ENCODE data around the gene PELI1.

The PELI1 gene

DNA sequence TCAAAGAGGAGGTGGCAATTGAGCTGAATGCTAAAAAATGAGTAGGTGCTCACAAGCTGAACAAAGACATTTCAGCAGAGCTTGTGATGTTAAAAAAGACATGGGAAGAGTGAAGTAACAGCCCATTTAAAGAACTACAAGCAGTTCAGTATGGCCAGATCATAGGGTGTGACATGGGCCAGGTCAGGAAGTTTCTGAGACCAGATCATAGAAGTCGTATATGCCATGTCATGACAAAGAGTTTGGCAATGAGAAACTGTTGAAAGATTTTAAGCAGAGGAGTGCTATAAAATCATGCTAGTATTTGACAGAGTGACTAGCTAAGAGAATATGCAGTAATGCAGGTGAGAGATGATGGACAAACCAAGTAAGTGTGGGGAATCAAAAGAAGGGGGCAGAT lies 7.3 kb upstream of the PELI1 start:
- DNase-seq = no peak

DNA sequence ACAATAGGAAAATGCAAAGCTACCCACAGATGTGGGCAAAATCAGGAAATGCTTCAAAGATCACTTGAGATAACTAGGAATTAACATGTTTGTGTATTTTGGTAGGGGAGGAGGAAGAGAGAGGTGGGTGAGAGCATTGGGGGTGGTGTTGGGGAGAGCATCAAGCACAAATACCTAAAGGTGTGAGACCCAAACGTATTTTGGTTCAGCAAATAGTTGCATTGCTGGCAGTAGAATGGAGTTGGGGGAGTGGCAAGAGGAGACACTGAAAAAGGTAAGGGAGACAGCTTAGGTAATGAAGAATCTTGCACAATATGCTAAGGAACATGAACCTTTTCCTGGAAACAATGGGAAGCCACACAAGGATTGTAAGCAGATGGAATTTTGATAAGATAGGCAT lies 1.5 kb upstream of the PELI1 start:
- peak in 1 of 2 donors; percentile 39 for DNase-seq

DNA sequence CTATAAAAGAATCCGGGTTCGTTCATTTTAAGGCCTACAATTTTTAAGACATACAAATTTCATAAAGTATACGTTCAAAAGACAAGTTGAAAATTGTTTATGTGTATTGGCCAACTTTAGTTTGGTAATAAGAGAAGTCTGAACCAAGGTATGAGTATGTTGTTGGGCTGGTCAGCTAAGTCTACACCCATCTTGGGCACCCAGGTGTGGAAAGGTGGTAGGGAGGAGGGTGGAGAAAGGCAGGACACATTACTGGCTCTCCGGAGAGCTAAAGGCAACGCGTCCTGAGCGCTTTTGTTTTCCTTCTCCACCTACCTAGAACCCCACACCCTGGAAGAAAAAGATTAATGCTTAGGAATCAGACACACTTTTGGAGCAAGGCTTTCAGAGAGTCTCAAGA lies 899 bp upstream of the PELI1 start:
- no peak for DNase-seq

DNA sequence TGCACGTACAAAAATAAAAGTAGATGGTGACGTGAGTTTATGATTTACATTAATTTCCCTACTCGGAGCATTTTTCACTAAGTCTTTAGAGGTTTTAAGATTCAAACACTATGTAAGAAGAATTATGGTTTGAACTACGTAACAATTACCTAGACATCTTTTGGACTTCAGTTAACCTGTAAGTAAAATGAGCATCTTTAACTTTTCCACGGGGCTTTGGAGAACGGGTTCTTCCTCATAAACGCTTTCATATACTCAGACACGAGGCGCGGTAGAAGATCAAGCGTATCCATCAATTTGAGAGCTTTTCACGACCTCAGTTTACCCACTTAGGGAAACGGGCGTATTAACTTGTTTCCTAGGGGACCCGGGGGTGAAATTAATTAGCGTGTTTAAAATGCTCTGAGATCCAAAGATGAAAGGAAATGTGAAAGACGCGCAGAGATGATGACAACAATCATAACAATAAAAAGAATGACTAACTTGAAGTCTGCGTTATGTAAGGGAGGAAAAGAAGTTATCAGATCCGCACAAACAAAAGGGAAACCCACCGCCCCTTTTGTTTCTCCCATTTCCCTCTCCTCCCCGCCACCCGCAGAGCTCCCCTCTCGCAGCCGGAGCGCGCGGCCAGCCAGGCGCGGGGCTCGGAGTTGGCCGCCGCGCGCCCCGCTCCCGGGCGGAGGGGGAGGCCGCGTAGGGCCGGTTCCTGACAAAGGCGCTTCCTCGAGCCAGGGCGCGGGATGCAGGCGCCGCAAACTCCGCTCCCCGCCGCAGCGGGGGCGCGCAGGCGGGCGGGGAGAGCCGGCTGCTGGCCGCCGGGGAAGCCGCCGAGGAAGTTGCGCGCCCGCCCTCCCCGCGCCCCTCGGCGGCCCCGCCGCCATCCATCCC lies 807 bp downstream of the PELI1 start:
- DNase-seq = peak; percentile 13 to 51

DNA sequence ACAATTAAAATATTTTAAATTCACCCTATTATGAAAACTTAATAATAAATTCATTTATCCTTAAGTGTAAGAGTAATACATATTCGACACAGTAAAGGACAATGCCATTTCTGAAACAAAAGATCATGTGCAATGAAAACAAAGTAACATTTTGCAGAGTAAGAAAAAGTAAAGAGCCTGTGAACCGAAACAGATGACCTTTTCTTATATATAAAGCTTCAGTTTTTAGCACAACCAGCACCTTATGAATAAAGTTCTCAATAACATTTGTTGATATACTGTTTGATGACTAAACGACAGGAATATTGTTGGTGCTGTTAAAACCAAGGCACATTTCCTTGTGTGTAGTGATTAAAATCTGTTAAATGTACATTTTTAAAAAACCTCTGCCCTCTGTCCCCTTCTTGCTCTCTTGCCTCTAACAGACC lies 1.5 kb downstream of the PELI1 start:
- DNase-seq = peak in 1 of 2 donors; percentile 41

DNA sequence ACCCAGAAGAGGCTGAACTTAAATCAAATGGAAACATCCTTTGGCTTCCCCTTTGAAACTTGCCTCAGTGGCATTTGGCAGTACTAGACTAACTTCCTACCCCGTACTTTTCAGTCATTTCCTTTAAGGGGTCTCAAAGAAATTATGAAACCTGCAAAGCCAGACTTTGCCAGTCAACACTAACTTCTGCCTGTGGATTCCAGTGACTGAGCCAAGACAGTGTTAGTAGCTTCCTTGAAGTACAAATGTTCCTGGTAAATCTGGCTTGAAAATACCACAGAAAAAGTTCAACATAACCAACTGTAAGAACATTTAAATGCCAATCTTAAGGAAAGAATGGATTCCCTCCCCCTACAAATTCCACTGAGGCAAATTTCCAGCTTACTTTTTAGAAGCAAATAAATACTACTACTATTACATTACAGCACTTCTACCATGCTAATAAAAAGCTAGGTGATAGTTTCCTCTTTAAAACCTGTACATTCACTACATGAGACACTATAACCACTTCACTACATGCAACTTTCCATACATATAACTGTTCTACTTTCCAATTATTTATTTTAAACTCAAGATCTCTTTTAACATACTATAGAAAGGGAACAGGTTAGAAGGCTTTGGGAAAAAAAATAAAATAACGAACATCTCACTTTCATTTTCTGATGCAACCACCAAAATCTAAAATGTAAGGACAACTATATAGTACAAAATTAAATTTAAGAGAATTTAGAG lies 2.4 kb downstream of the PELI1 start:
- DNase-seq = peak in 1 of 2 donors; percentile 26

DNA sequence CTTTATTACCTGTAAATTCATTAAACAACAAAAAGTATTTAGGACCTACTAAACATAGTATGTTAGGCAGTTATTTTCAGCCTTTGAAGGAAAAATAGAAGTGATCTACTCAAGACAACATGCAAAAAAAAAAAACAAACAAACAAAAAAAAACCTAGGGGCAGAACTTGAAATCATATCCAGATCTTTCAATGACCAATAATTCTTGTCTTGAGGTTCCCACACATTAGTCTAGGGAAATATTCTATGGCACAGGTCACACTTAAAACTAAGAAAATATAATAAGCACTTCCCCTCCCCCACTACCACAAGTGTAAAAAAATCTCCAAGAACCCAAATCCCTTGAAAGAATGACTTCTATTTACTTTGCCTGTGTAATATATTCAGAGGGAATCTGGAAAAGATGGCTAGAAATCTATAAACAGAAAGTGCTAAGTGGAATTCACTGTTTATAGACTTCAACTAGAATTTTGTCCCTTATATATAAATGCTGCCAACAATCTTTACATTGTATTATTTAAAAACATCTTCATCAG lies 3.5 kb downstream of the PELI1 start:
- DNase-seq = no peak

DNA sequence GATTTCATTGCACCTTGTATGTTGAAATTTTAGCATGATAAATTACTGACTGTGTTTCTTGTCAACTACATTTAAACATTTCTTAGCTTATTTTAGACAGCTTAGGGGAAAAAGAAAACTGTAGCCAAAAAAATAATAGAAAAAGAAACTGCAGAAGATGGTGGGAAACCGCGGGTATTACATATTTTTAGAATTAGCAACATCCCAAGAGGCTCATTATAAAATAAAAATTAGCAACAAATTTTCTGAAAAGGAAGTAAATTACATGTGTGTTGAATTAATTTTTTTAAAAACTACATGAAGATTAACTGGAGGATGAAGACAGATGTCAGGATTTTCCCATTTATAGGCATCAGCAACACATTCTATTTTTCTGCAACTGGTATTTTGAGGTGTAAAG lies 4.3 kb downstream of the PELI1 start:
- no peak for DNase-seq

DNA sequence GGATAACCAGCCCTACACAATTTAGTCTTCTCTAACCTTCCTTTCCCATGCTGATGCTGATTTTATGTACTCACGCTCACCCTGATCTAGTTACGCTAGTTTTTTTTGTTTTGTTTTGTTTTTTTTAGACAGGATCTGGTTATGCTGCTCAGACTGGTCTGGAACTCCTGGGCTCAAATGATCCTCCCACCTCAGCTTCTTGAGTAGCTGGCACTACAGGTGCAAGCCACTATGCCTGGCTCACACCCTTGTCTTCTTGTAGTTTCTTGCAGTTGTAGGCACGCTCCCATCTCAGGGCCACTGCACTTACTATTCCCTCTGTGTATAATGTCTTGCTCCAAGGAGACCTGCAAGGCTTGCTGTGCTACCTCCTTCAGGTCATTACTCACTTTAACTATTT lies 6.2 kb downstream of the PELI1 start:
- DNase-seq = no peak

DNA sequence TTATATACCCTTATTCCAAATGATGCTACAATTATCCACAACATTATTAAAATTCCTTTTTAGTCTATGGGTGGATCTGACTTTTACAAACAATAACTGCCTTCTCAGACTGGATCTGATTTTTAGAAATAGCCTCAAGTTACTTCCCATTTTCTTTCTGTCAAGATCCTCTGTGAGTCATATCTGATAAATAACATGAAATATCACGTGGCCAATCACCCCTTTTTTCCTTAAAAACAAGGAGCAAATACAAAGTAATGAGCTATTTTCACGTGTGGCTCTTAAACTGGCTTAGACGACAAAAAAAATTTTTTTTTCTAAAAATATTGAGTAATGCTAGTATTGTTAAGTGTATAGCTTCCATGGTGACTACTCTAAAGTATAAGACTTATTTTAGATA lies 6.7 kb downstream of the PELI1 start:
- DNase-seq = no peak

DNA sequence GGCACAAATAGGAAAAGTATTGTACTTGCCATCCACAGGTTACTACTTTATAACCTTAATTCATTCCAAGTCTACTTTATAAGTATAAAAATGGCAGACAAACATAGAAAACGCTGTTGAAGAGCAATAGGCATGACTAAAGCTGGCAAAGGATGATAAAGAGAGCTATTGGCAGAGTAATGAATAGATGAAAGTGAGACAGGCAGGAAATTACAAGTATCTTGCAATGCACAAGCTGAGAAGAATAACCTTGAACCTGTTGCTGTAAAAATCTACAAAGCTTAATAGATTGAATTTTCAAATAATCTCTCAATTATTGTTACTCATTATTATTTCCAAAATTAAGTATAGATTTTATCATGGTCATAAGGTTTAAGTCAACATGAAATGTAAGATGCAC lies 8.8 kb downstream of the PELI1 start:
- no peak for DNase-seq

DNA sequence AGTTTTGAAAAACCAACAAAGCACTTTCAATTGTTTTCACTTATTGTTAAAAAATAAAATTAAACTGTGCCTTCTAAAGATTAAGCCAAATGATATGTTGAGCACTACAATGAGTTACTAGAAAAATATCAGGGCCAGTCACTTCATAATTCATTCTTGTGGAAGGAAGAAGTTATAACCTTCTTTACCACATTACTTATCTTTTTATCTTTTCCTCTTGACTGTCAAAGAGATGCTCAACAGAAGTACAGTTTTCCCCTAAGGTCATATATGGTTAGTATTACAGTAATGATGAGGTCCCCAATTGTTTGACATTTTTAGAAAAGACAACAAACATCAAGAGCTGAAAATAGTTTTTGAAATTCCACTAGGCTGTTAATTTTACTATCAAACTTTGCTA lies 9.4 kb downstream of the PELI1 start:
- DNase-seq = peak in 1 of 2 donors; percentile 42

DNA sequence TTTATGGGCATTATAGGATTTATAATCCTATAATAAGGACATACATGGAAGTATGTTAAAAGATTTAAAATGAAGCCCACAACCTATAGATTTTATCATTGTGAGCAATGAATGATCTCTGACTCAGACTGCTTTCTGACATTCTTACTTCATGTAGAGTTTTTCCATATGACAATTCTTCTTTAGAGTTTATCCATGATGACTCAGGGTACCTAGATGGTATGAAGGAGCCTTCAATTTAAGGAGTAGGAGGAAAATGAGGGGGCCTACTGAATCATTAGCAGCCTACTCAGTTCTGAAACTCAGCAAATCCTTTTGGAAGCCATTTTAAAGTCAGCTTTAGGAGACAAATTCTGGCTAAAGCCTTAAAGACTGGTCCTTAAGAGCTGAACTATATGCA lies 10.4 kb downstream of the PELI1 start:
- no peak for DNase-seq

DNA sequence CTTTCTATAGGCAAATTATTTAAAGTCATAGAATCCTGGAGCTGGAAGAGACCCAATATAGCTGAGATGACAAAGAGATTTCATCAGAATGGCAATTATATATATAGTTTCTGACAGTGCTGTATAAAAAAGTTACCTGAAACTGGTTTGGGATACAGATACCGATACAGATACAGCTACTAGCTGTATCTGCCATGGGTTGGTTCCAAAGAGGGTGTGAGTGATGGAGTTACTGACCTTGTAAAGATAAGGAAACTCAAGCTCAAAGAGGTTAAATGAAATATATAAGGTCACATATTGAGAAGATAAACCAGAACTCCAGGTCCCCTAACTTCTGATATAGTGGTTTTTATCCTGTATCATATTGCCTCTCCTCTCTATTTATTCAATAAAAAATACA lies 10.9 kb downstream of the PELI1 start:
- DNase-seq = no peak

DNA sequence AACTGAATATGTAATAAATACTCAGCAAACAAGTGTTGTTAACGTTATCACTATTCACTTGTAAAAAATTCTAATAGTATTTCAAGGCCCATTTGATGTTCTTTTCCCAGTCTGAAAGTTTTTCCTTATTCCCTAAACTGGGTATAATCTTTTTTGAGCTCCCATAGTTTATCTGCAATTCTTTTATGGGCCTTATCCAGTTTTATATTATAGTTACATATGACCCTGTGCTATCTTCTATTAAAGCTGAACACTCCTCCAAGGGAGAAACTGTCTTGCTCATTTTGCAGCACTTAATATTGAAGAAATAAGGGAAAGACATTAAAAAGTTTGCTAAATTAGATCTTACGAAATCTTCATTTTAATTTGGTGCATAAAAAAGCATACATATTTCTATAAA lies 13.9 kb downstream of the PELI1 start:
- DNase-seq = no peak

DNA sequence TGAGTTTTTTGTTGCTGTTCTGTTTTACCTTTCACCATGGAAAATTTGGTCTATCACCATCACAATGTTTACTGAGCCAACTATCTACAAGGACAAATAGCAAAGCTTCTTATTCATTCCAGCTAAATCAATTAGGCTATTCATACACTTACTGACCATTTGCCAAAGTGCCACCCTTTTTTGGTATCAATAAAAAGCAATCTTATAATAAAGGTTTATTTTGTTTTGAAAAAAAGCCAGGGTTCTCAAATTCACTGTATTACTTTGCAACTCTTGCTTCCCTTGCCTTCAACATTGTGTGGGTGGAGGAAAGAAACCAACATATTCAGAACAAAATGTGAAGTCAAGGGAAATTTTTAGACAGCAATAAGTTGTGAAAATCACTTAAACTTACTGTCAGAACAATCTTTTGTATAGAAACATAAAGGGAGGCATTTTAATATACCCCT lies 15.3 kb downstream of the PELI1 start:
- no peak for DNase-seq

DNA sequence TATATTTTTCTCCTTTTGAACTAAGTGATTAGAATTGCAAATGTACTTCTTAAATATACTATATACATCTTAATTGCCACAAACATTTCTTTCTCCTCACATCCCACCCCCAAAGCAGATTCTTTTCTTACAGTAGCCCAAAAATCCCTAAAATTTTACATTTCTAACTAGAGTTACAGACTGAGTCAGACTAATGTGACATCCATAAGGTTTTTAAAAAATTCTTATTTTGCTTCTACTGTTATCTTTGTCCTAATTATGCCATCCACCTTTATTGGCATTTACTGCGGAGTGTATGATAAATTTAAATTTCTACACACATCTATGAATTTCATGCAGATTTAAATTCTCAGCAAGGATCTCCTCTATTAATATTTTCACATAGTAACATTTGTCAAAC lies 15.8 kb downstream of the PELI1 start:
- no peak for DNase-seq

DNA sequence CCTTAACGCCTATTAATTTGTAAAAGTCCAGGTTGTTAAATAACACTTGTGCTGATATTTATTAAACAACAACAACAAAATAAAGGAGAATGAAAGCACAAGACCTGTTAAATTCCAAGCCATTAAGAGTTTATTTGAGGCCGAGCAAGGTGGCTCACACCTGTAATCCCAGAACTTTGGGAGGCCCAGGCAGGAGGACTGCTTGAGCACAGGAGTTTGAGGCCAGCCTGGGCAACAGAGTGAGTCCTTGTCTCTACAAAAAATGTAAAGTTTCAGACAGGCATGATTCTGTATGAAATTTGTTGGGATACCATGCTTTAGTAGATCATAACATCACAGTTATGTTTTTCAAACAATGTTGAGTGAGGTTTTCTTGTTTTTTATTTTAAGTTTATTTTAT lies 17.1 kb downstream of the PELI1 start:
- DNase-seq = no peak

DNA sequence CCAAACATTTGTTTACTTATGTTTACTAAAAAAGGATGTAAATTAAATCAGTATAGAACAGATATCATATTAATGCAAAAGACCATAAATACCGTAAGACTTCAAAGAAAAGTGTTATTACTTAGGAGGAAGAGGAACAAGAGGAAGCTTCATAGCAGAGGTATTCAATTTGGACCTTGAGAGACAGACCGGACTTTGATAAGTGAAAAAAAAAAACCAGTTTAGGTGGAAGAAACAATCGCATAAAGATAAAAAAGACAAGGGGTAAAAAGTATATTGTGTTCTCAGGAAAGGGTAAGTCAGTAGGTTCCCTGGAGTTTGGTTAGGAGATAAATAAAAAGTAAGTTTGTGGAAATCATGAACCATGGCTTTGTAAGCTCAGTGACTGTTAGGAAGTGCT lies 17.6 kb downstream of the PELI1 start:
- DNase-seq = no peak

DNA sequence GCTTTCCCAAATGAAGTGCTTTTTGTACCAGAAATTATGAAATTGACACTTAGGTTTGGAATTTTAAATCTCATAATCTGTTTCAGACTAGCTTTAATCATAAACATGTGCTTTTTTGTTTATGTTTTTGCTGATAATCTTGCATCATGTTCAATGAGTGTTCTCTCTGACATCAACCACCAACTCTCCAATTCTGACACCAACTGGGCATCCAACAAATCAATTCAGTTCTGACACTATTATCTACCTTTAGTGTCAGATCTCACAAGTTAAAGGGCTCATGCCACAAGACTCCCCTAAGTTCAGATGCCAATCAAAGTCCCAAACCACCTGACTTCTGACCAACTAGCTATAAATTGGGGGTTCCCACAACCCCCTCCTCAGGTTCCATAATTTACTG lies 19.6 kb downstream of the PELI1 start:
- no peak for DNase-seq

DNA sequence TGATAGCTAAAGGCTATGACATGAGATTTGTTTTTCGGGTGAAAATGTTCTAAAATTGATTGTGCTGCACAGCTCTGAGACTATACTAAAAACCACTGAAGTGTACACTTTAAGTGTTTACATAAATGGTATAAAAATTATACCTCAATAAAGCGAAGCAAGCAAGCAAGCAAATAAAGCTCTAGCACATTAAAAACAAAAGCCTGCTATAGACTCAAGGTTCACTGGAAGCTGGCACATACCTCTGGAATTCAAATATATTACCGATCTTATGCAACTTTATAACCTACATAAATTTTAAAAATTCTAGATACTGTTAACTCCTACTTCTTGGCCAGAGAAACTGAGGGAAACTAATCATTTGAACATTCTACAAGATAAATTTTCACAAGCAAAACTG lies 20.1 kb downstream of the PELI1 start:
- no peak for DNase-seq

DNA sequence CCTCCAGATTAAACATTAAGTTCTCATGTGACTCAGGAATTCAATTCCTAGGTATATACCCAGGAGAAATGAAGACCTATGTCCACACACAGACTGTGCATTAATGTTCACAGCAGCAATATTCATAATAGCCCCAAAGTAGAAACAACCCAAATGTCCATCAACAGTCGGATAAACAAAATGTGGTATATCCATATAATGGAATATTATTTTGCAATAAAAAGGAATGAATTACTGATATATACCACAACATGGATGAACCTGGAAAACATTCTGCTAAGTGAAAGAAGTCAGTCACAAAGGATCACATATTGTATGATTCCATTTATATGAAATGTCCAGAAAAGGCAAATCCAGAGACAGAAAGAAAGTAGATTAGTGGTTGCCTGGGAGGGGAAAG lies 20.5 kb downstream of the PELI1 start:
- no peak for DNase-seq

DNA sequence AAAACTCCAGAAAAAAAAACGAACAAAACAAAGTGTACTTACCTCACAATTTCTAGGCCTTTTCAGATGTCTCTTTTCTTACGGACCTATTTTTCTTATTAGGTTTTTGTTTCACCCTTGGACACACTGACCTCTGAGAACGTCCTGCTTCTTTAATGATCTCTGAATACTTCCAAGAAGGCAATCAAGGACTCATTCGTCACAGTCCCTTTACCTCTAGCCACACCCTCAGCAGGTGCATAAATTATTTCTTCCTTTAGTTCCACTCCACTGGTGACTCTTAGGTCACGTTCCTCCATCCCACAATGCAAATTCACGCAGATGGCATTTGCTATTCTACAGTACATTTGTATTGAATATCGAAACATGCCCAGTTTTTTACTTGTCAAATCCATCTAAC lies 21.9 kb downstream of the PELI1 start:
- no peak for DNase-seq

DNA sequence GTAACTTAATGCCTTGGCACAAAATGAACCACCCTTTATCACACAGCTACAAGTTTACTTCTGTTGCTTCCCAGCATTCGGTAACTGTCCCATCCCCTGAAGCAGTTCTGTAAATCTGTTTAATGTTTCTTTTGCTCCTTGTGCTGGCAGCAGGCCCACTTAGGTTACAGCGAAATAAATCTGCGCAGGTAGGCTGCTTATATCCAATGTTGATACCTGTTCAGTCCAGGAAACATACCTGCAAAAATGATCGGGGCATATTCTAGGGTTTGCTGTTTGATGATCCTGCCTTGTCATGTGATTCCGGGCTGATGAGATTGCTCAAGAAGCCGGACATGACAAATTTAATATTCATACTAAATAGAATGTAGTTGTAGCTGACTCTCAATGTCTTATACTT lies 23.3 kb downstream of the PELI1 start:
- DNase-seq = no peak
